Stomach (tissue), 4 donors: ENCODE measurements around the gene TREM1.

Source experiments
- EP300 ChIP-seq: sonication (generic); formaldehyde crosslinking; IDR thresholded peaks from one replicate; pipeline ENCODE4 v1.6.1; 2017; ENCODE audit warnings: antibody characterized with exemption
- POLR2A ChIP-seq, 4 donors: fragments of 450-650 bp; IDR thresholded peaks; one replicate each; pipeline ENCODE4 v1.6.1; 2016; ENCODE audit warnings: antibody characterized with exemption in 4 of 4, control low read depth in 2 of 4, mild to moderate bottlenecking in 1 of 4, moderate library complexity in 1 of 4
- POLR2AphosphoS5 ChIP-seq, 3 donors: sonication (generic); formaldehyde crosslinking; IDR thresholded peaks; one replicate each; pipeline ENCODE4 v1.6.1; 2016; ENCODE audit warnings: antibody characterized with exemption in 3 of 3
- TF ChIP-seq, protein P1 (sequence below), 7 experiments: fragments of 450-650 bp in 4 of 7; fragments of 200-600 bp in 3 of 7; sonication (generic) in 3 of 7; IDR thresholded peaks; one replicate each; pipeline ENCODE4 v1.5.1; 2016 to 2019; ENCODE audit warnings: antibody characterized with exemption in 7 of 7, control low read depth in 2 of 7, mild to moderate bottlenecking in 1 of 7

GRCh38 chr6:41239467-41240159 lies 46.9 kb downstream of the TREM1 start:
- TF ChIP-seq POLR2AphosphoS5 (IDR thresholded peaks at IDR 0.05): no peak
- TF ChIP-seq, protein P1, sequence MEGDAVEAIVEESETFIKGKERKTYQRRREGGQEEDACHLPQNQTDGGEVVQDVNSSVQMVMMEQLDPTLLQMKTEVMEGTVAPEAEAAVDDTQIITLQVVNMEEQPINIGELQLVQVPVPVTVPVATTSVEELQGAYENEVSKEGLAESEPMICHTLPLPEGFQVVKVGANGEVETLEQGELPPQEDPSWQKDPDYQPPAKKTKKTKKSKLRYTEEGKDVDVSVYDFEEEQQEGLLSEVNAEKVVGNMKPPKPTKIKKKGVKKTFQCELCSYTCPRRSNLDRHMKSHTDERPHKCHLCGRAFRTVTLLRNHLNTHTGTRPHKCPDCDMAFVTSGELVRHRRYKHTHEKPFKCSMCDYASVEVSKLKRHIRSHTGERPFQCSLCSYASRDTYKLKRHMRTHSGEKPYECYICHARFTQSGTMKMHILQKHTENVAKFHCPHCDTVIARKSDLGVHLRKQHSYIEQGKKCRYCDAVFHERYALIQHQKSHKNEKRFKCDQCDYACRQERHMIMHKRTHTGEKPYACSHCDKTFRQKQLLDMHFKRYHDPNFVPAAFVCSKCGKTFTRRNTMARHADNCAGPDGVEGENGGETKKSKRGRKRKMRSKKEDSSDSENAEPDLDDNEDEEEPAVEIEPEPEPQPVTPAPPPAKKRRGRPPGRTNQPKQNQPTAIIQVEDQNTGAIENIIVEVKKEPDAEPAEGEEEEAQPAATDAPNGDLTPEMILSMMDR (IDR thresholded peaks at IDR 0.05): no peak
- TF ChIP-seq EP300: no peak
- no peak for TF ChIP-seq POLR2A (IDR thresholded peaks at IDR 0.05)
